LNCAP (cell line): ENCODE results near the gene HTR3E.

Source experiments
- TF ChIP-seq, protein P1 (sequence below): fragments of 450-650 bp; IDR thresholded peaks from 2 replicates; pipeline ENCODE4 v1.5.1; 2017; ENCODE audit warnings: mild to moderate bottlenecking

The HTR3E gene

DNA sequence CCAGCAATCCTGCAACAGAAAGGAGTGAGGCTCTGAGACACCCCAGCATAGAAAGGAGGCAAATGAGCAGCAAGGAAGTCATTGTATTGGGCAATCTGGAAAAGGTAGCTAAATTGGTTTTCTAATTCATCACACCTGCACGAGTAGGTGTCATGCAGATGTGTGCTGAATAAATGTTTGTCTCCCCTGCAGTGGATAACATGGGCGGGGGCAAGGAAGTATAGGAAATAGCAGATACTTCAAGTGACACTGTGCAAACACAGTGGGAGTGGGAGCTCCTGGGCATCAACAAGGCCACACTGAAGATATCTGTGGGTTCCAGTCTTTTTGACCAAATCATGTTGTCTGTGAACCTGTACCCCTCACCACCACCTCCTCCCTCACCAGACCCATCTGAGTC, 14.4 kb upstream of the HTR3E start:
- TF ChIP-seq, protein P1, sequence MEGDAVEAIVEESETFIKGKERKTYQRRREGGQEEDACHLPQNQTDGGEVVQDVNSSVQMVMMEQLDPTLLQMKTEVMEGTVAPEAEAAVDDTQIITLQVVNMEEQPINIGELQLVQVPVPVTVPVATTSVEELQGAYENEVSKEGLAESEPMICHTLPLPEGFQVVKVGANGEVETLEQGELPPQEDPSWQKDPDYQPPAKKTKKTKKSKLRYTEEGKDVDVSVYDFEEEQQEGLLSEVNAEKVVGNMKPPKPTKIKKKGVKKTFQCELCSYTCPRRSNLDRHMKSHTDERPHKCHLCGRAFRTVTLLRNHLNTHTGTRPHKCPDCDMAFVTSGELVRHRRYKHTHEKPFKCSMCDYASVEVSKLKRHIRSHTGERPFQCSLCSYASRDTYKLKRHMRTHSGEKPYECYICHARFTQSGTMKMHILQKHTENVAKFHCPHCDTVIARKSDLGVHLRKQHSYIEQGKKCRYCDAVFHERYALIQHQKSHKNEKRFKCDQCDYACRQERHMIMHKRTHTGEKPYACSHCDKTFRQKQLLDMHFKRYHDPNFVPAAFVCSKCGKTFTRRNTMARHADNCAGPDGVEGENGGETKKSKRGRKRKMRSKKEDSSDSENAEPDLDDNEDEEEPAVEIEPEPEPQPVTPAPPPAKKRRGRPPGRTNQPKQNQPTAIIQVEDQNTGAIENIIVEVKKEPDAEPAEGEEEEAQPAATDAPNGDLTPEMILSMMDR: no peak

DNA sequence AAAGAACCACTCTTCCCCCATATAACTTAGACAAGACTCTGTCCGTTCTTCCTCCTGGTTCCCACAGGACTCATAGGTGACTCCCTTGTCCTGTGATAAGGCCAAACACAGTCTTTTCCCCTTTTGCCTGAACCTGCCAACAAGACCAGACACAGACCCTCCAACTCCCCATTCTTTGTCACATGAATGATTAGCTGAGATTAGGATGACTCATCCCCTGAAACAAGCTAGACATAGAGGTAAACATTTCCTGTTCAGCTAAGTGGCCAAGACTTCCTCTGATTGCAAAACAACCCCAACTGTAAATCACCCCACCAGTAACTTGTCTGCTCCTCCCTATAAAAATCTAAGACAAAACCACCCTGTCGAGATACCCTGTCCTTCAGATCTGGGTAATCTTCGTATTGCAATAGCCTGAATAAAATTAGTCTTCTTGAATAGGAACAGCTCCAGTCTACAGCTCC, 11.4 kb upstream of the HTR3E start:
- TF ChIP-seq, protein P1: no peak

DNA sequence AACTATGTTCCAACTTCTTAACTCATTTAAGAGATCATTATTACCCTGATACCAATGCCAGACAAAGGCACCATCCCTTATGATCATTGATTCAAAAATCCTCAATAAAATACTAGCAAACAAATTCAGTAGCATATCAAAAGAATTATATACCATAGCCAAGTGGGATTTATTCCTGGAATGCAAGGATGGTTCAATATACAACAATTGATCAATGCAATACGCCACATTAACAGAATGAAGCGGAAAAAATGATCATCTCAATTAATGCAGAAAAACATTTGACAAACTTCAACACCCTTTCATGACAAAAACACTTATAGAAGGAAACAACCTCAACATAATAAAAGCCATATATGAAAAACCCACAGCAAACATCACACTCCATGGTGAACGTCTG, 4.7 kb upstream of the HTR3E start:
- TF ChIP-seq, protein P1: no peak

DNA sequence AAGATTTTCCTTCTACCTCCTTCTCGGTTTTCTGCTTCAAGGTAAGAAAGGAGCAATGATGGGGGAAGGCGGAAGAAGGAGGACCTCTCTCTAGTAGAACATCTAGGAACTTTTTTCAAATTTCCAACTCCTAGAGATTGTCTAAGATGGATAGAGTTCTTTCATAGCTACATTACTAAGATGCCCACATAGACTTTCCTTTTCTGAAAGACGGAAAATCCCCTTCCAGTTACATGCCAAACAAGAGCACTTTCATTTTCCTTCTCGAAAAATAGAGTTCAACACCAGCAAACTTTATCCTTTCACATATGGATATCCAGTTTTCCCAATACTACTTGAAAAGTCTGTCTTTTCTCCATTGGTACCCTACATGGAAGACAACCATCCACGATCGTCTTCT, 692 bp downstream of the HTR3E start:
- TF ChIP-seq, protein P1: no peak

DNA sequence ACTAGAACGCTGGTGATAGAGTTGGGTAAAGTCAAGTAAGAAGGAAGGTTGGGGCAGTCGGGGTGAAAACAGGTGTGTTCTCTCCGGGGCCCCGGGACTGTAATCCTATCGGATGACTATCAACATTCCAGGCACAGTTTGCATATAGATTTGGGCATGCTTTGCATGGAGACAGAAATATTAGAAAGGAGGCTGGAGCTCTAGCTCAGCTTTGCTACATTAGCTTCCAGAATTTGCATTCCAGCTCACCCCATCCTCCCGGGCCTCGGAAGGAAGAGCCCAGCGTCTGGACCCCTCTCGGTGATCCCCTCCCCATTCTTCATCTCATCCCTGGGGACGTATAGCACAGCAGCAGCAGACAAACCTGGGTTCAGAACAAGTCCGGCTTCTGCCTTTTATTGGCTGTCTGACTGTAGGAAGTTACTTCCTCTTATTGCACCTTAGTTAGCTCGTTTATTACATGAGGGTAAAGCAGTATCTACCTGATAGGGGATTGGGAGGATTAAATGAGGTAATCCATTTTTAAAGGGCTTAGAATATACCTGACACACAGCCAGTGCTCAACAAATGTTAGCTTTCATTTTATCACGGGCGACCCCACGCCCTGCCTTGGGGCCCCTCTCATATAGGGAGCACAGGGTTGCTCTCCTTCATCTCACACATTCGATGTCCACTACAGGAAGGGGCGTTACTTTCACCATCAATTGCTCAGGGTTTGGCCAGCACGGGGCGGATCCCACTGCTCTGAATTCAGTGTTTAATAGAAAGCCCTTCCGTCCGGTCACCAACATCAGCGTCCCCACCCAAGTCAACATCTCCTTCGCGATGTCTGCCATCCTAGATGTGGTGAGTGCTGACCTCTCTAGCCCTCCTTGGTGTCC, 3.2 kb downstream of the HTR3E start:
- TF ChIP-seq, protein P1: no peak

DNA sequence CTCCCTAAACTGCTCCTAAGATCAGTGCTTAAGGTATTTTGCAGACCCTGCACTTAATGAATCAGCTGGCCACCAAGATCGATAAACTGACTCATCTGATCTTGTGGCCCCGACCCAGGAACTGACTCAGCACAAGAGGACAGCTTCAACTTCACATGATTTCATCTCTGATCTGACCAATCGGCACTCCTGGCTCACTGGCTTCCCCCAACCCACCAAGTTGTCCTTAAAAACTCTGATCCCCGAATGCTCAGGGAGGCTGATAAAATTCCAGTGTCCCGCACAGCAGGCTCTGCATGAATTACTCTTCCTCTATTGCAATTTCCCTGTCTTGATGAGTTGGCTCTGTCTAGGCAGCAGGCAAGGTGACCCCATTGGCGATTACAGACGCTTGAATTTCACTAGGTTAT, 13.5 kb downstream of the HTR3E start:
- TF ChIP-seq, protein P1: no peak

DNA sequence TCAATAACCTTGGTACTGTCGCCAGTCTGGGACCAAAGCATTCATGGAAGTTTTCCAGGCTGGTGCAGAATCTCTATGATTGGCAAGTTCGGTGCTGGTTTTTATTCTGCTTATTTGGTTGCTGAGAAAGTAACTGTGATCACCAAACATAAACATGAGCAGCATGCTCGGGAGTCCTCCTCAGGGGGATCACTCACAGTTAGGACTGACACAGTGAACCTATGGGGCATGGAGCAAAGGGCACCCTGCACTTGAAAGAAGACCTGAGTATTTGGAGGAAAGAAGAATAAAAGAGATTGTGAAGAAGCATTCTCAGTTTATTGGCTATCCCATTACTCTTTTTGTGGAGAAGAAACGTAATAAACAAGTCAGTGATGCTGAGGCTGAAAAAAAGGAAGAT, 19.2 kb downstream of the HTR3E start:
- TF ChIP-seq, protein P1: no peak
